Muscle layer of duodenum (tissue), 2 donors: Measurements from ENCODE around the gene ENOX2.

ENCODE experiments used
- H3K27ac ChIP-seq: one replicate; pipeline ENCODE4 v1.7.0; 2013; ENCODE audit warnings: mild to moderate bottlenecking, low read length
- H3K27me3 ChIP-seq: one replicate; pipeline ENCODE4 v1.7.0; 2013; ENCODE audit warnings: low read depth, mild to moderate bottlenecking, control low read depth, low read length
- H3K36me3 ChIP-seq, 2 donors: one replicate each; pipeline ENCODE4 v1.7.0; 2013; ENCODE audit warnings: low read length in 2 of 2, control low read depth in 1 of 2, mild to moderate bottlenecking in 1 of 2; ENCODE audit not compliant: insufficient read depth in 2 of 2, control insufficient read depth in 1 of 2
- H3K4me1 ChIP-seq, 2 donors: one replicate each; pipeline ENCODE4 v1.7.0; 2013; ENCODE audit warnings: low read length in 2 of 2, mild to moderate bottlenecking in 2 of 2, control low read depth in 1 of 2, moderate library complexity in 1 of 2; ENCODE audit not compliant: insufficient read depth in 2 of 2, control insufficient read depth in 1 of 2
- H3K4me3 ChIP-seq, 2 donors: one replicate each; pipeline ENCODE4 v1.7.0; 2013; ENCODE audit warnings: low read length in 2 of 2, low read depth in 1 of 2, mild to moderate bottlenecking in 1 of 2
- H3K9me3 ChIP-seq, 2 donors: one replicate each; pipeline ENCODE4 v1.7.0; 2013; ENCODE audit warnings: low read length in 2 of 2, control low read depth in 1 of 2, mild to moderate bottlenecking in 1 of 2; ENCODE audit not compliant: control insufficient read depth in 1 of 2
- donor health status: healthy.

Gene ENOX2

DNA sequence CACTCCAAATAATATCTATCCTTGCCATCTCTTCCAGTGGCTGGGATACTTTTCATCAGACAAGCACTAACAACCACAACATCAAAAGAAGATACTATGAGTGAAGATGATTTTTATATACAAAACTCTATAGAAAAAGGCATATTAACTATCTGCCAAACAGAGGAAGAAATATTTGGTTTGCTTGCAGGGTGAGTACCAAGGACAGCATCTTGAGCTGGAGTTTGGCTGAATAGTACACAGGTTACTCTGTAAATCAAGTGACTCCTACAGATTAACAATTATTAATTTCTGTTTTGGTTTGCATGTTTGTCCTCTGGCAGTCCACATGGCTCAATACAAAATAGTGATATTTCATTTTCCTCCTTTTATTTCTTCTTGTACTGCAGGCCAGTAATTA lies 253.3 kb downstream of the ENOX2 start:
- H3K9me3 ChIP-seq, result no peaks in the 10 kb centered on the region
- no peak overlapping the region for H3K4me3 ChIP-seq
- H3K36me3 ChIP-seq, result peaks cover 0 to 9% of the 10 kb centered on the region in 2 donors

DNA sequence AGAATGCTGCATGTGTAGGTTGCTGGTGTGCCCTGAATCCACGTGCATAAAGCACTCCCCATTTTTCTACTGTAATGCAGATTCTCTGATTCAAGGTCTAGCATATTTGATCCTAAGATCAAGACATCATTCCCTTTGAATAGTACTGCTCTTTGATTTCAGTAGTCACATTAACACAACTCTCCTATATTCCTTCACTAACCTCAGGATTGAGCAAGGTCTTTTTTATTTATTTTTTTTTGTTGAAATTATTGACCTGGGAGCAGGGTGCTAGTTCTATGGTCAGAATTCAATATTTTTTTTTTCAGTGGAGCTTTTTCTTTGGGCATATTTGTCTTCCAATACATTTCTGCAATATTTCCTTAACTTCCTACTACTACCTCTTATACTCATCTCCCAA lies 255.5 kb downstream of the ENOX2 start:
- H3K4me1 ChIP-seq, result no peaks in the 10 kb centered on the region
- no peaks in the 10 kb centered on the region for H3K9me3 ChIP-seq
- H3K4me3 ChIP-seq, result no peak overlapping the region
- H3K27me3 ChIP-seq, result no peaks in the 10 kb centered on the region
- H3K36me3 ChIP-seq, result peaks cover 0 to 9% of the 10 kb centered on the region in 2 donors
- no peak overlapping the region for H3K27ac ChIP-seq

More for the DNA sequence above, 253.3 kb downstream of the ENOX2 start:
- H3K4me1 ChIP-seq, result no peaks in the 10 kb centered on the region
- no peak overlapping the region for H3K27ac ChIP-seq
- H3K27me3 ChIP-seq, result no peaks in the 10 kb centered on the region

DNA sequence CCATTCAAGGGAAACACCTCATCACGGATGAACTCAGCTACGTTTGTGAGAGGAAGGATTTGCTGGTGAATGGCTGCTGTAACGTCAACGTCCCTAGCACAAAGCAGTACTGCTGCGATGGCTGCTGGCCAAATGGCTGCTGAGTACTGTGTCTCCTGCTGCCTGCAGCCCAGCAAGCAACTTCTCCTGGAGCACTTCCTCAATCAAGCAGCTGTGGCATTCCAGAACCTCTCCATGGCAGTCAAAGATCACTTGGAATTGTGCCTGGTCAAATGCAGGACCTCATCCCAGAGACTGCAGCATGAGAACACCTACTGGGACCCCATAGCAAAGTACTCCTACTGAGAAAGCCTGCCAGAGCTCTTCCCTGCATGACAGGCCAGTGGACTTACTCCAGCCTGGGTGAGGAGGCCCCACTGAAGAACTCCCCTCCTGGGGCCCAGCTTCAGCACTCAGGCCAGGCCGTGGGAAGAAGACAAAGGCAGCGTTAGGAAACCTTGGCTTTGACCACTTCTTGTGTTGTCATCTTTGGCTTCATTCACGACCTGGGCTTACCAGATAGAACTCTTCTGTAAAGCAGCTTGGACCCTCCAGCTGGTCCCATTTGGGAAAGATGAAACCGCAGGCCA lies 256.9 kb downstream of the ENOX2 start:
- Histone ChIP-seq H3K4me3 (no peak overlapping the region), H3K4me1 (no peaks in the 10 kb centered on the region), H3K36me3 (peaks cover 0 to 9% of the 10 kb centered on the region in 2 donors), H3K27ac (no peak overlapping the region), H3K27me3 (no peaks in the 10 kb centered on the region), H3K9me3 (no peaks in the 10 kb centered on the region)

DNA sequence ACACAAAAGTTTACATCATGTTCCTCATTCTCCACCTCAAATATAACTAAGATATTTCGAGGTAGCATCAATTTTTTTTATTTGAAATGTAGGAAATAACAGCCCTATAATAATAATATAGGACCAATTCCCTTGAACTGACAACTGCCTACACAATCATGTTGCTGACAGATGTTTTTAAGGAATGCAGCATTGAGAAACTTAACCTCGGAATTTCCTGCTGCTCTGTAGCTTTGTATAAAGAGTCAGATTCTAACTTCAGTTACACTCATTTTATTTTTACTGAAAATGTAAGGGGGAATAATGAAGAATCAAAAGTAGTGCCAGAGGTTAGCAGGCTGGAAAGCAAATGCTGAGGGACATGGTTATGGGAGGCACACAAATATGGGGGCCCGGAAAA lies 265.4 kb downstream of the ENOX2 start:
- Histone ChIP-seq H3K4me1 (no peaks in the 10 kb centered on the region), H3K27me3 (no peaks in the 10 kb centered on the region), H3K36me3 (peaks cover 0 to 10% of the 10 kb centered on the region in 2 donors), H3K4me3 (no peak overlapping the region), H3K27ac (no peak overlapping the region), H3K9me3 (no peaks in the 10 kb centered on the region)

DNA sequence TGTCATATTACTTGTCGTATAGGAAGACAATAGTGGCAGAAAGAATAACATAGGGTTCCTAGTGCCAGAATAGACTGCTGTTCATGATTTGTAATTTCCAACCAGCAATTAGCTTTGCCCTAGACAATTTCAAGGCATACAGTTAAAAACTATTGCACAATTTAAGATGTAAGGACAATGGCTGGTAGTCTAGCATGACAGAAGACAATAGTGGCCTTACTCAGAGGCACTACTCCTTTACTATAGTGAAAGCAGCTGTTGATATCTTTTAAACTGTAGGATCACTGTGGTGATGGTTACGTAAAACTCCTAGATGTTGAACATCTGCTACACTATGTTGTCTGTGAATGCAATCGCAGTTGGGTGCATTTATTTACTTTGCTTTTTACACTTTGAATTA lies 266.7 kb downstream of the ENOX2 start:
- no peaks in the 10 kb centered on the region for H3K9me3 ChIP-seq
- no peak overlapping the region for H3K4me3 ChIP-seq
- H3K4me1 ChIP-seq, result no peaks in the 10 kb centered on the region
- no peak overlapping the region for H3K27ac ChIP-seq
- peaks cover 0 to 12% of the 10 kb centered on the region in 2 donors for H3K36me3 ChIP-seq
- H3K27me3 ChIP-seq, result no peaks in the 10 kb centered on the region

DNA sequence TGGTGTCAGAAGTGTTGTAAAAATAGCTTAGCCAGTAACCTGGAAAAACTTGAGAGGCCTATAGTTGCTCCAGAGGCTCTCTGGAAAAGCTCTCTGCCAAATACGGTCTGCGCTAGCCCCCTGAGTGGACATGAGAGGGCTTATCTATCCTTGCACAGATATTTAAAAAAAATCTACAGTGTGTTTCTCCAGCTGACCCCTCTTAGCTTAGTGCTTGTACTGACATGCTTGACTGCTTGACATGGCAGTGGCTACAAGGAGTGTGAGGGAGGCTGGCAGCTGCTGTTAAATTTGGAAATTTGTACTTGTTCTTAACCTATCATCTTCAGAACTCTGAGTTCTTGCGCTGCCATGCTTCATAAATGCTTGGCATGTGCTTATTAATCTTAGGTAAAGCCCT lies 272.0 kb downstream of the ENOX2 start:
- Histone ChIP-seq H3K9me3 (no peaks in the 10 kb centered on the region), H3K27me3 (no peaks in the 10 kb centered on the region), H3K4me1 (no peaks in the 10 kb centered on the region), H3K36me3 (peaks cover 0 to 11% of the 10 kb centered on the region in 2 donors), H3K4me3 (no peak overlapping the region), H3K27ac (no peak overlapping the region)

DNA sequence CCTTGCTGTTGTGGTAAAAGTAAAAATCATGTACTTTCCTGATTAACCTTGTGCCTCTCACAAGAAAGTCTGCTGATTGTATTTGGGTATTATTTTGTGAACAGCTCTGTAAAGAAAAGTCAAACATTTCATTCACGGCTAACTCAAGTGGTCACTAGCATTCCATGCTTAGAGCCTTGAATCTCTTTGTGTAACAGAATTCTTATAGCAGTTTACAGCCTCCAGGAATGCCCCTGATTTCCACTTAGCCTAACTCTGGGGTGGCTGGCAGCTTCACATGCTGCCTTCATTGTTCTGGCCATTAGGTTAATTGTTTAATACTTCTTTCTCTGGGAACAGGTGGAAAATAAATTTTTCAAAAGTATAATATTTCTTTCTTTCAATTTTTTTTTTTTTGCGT lies 274.5 kb downstream of the ENOX2 start:
- H3K9me3 ChIP-seq, result no peaks in the 10 kb centered on the region
- H3K4me1 ChIP-seq, result no peaks in the 10 kb centered on the region
- no peaks in the 10 kb centered on the region for H3K27me3 ChIP-seq
- no peak overlapping the region for H3K4me3 ChIP-seq
- H3K36me3 ChIP-seq, result peaks cover 7 to 14% of the 10 kb centered on the region in 2 donors
- no peak overlapping the region for H3K27ac ChIP-seq

DNA sequence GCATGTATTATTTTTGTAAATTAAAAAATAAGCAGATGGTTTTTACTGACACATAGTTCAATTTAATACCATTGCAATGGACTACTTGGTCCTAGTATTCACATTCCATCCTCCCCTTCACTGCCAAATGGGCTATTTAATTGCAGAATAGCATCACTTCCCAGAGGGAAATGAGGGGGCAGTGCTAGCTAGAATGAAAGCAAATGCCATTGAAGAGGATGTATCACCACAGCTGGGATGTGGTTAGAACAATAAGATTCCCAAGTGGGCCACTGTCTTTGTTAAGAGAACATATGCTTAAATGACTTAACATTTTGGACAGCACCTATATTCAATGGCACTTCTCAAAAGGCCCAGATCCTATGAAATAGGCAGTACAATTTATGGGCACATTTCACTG lies 276.5 kb downstream of the ENOX2 start:
- Histone ChIP-seq H3K36me3 (peaks cover 7 to 14% of the 10 kb centered on the region in 2 donors), H3K9me3 (no peaks in the 10 kb centered on the region), H3K27me3 (no peaks in the 10 kb centered on the region)

DNA sequence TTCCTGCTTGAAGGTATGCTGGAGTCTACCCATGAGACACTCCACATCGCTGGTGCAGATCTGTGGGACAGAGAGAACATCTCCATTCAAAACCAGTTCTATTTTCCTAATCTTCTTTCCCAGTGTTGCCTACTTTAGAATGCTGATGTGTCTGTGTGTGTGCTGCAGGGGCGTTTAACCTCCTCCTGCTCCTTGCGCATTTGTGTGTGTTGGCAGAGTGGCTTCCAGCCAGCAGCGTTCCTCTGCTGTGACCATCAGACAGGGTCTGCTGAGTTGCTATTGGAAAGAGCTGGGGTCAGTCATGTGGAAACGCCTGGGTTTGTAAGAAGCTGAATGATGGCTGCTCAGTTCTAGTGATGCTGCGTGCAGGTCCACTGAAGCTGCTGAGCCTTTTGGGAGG lies 277.6 kb downstream of the ENOX2 start:
- no peaks in the 10 kb centered on the region for H3K27me3 ChIP-seq
- no peaks in the 10 kb centered on the region for H3K9me3 ChIP-seq

More for the DNA sequence above, 276.5 kb downstream of the ENOX2 start:
- no peak overlapping the region for H3K27ac ChIP-seq
- no peak overlapping the region for H3K4me3 ChIP-seq
- no peaks in the 10 kb centered on the region for H3K4me1 ChIP-seq

DNA sequence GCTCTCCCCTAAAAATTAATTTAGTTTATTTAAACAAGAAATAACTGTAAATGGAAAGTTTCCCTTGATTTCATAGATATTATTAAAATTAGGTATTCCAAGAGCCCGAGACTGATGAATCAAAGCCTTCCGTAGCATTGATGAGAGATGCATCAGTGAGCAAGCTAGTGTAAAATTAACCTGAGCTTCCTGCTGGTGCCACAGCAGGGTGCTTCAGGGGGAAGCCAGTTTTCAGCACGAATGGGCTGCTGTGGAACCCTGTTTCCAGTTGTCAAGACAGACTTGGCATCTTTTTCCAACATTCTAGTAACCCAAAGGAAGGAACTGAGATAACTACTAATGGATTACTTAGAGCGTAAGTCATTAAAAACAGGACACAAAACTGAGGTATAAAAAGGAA lies 279.5 kb downstream of the ENOX2 start:
- no peaks in the 10 kb centered on the region for H3K9me3 ChIP-seq
- H3K27me3 ChIP-seq, result no peaks in the 10 kb centered on the region
- no peak overlapping the region for H3K4me3 ChIP-seq
- no peaks in the 10 kb centered on the region for H3K4me1 ChIP-seq
- no peak overlapping the region for H3K27ac ChIP-seq
- H3K36me3 ChIP-seq, result peaks cover 7% of the 10 kb centered on the region in 2 donors

More for the DNA sequence above, 277.6 kb downstream of the ENOX2 start:
- Histone ChIP-seq H3K36me3 (peaks cover 7% of the 10 kb centered on the region in 2 donors), H3K4me1 (no peaks in the 10 kb centered on the region), H3K4me3 (no peak overlapping the region), H3K27ac (no peak overlapping the region)

DNA sequence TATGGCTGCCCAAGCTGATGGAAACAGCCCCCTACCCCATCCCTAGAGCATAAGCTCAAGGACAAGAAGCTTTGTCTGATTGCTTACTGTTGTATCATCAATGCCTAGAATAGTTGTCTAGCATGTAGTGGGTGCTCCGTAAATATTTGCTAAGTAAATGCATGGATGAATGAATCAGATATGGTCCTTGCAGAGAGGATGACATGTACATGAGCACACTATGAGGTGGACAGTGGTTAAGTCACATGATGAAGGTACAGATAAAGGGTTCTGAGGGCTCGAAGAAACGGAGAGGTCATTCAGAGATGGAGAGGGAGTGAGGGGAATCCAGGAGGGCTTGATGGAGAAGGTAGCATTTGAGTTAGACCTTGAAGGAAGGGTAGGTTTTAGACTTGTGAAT lies 287.1 kb downstream of the ENOX2 start:
- Histone ChIP-seq H3K36me3 (no peaks in the 10 kb centered on the region), H3K4me3 (no peak overlapping the region), H3K27me3 (no peaks in the 10 kb centered on the region), H3K9me3 (no peaks in the 10 kb centered on the region), H3K27ac (no peak overlapping the region), H3K4me1 (no peaks in the 10 kb centered on the region)

DNA sequence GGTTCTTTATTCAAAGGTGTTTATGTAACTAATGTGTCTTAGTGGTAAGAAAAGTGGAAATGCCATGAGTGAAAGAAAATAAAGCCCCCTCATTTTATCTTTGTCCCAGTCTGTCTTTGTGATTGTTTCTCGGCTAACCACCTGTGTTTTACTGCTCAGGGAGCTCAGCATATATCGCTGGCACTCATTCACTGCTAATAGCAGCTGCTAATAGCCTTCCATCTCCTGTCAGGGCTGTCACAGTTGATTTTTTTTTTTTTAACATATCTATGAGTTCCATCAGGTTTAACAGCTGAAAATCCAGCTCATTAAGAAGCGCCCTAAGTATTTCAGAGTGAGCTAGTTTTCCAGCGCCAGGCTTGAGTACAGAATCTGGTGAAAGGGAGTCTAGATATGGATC lies 295.6 kb downstream of the ENOX2 start:
- Histone ChIP-seq H3K4me1 (no peaks in the 10 kb centered on the region), H3K4me3 (no peak overlapping the region), H3K27me3 (no peaks in the 10 kb centered on the region), H3K36me3 (no peaks in the 10 kb centered on the region), H3K9me3 (no peaks in the 10 kb centered on the region), H3K27ac (no peak overlapping the region)
